Measurements from ENCODE around the gene FXYD3.

FXYD3 gene

DNA sequence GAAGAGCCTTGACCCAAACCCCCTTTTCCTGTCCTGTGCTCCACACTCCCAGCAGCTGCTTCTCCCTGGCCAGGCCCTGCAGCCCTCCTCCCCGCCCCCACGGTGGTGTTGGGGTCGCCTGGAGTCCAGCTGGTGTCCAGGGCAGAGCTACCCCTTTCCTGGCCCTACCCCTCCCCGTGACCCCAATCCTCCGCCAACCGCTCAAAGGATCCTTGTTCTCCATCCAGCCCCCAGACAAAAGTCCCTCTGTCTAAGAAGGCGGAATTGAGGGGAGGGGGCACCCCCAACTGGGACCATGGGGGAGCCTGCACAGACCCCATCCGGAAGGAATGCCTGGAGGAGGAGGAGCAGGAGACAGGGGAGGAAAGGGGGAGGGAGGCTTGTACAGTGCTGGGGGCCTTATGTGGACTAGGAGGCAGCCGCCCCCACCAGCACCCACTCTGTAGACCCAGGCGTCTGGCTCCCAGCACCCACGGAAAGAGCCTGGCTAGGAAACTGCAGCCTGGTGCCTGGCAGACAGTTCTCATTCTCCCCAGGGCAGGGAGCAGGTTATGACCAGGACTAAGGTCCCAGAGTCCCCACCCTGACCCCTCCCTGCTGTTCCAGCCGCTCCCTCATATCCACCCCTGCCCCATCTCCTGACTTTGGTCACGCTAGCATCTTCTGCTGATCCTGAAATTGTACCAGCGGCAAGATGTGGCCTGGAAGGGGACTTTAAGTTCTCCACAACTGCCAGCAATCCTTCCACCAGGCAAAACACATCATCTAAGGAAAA, at the start of gene FXYD3:
Gene FXYD3, plus strand, starts transcription at position 647 of the 775 bp plus-strand sequence. CDS start 3,554 bp downstream, outside the sequence.
- TF ChIP-seq POLR2A (IDR thresholded peaks at IDR 0.05; ENCODE audit: extremely low read depth, insufficient read length): no peak
- TF ChIP-seq MAX (IDR thresholded peaks at IDR 0.05; ENCODE audit: low read depth, low read length): no peak
- TF ChIP-seq MYC (IDR thresholded peaks at IDR 0.05; ENCODE audit: low read depth, low read length): no peak
- no peak for TF ChIP-seq CTCF (IDR thresholded peaks at IDR 0.05; ENCODE audit: low read depth, low read length)
- no peak for DNase-seq (ENCODE audit: low read depth)
- no peak within 1 kb of the TSS for H3K4me3 ChIP-seq (ENCODE audit: low read depth, low read length)

DNA sequence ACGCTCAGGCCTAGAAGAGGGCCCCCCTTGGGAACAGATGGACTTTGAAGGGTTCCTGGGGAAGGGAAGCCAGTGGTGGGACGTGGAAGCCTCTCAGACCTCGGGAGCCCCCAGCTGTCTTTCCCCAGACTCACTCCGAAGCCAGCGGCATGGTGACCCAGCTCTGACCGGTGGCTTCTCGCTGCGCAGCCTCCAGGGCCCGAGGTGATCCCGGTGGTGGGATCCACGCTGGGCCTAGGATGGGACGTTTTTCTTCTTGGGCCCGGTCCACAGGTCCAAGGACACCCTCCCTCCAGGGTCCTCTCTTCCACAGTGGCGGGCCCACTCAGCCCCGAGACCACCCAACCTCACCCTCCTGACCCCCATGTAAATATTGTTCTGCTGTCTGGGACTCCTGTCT, 49.5 kb upstream of the FXYD3 start:
- no peak overlapping the region for H3K4me3 ChIP-seq (ENCODE audit: low read depth, low read length)
- no peak for DNase-seq (ENCODE audit: low read depth)
- no peak for TF ChIP-seq MAX (IDR thresholded peaks at IDR 0.05; ENCODE audit: low read depth, low read length)
- no peak for TF ChIP-seq CTCF (IDR thresholded peaks at IDR 0.05; ENCODE audit: low read depth, low read length)
- TF ChIP-seq POLR2A (IDR thresholded peaks at IDR 0.05; ENCODE audit: extremely low read depth, insufficient read length): no peak
- no peak for TF ChIP-seq MYC (IDR thresholded peaks at IDR 0.05; ENCODE audit: low read depth, low read length)

- DNase-seq (ENCODE audit: low read depth): peak; percentile 81
- H3K4me3 ChIP-seq (ENCODE audit: low read depth, low read length): no peak overlapping the region
- TF ChIP-seq MAX (IDR thresholded peaks at IDR 0.05; ENCODE audit: low read depth, low read length) (peak; percentile 76), CTCF (IDR thresholded peaks at IDR 0.05; ENCODE audit: low read depth, low read length) (peak; percentile 76), MYC (IDR thresholded peaks at IDR 0.05; ENCODE audit: low read depth, low read length) (0 out of 2 replicates have a peak, but pooled peaks have one; percentile 33), POLR2A (IDR thresholded peaks at IDR 0.05; ENCODE audit: extremely low read depth, insufficient read length) (no peak)
Observed at GRCh38 chr19:35066691-35067563, 48.7 kb upstream of the FXYD3 start.

DNA sequence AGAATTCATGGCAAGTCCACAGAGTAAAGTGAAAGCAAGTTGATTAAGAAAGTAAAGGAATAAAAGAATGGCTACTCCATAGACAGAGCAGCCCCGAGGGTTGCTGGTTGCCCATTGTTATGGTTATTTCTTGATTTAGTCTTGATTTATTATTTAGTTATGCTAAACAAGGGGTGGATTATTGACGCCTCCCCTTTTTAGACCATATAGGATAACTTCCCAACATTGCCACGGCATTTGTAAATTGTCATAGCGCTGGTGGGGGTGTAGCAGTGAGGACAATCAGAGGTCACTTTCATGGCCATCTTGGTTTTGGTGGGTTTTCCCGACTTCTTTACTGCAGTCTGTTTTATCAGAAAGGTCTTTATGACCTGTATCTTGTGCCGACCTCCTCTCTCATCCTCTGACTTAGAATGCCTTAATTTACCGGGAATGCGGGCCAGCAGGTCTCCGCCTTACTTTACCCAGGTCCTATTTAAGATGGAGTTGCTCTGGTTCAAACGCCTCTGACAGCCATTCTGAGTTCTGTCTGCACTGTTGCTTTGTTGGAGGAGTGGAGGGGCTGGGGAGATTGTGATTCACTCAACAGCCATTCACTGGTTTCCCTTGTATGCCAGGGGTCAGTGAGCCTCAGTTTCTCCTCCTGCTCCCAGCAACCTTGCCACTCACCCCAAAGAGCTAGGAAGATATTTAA, 46.5 kb upstream of the FXYD3 start:
- no peak for DNase-seq (ENCODE audit: low read depth)
- no peak overlapping the region for H3K4me3 ChIP-seq (ENCODE audit: low read depth, low read length)
- TF ChIP-seq MAX (IDR thresholded peaks at IDR 0.05; ENCODE audit: low read depth, low read length): no peak
- TF ChIP-seq CTCF (IDR thresholded peaks at IDR 0.05; ENCODE audit: low read depth, low read length): no peak
- TF ChIP-seq POLR2A (IDR thresholded peaks at IDR 0.05; ENCODE audit: extremely low read depth, insufficient read length): no peak
- no peak for TF ChIP-seq MYC (IDR thresholded peaks at IDR 0.05; ENCODE audit: low read depth, low read length)

GRCh38 chr19:35069696-35070095, 45.9 kb upstream of the FXYD3 start:
- H3K4me3 ChIP-seq (ENCODE audit: low read depth, low read length): no peak overlapping the region
- DNase-seq (ENCODE audit: low read depth): no peak
- TF ChIP-seq CTCF (IDR thresholded peaks at IDR 0.05; ENCODE audit: low read depth, low read length) (no peak), MYC (IDR thresholded peaks at IDR 0.05; ENCODE audit: low read depth, low read length) (no peak), POLR2A (IDR thresholded peaks at IDR 0.05; ENCODE audit: extremely low read depth, insufficient read length) (no peak), MAX (IDR thresholded peaks at IDR 0.05; ENCODE audit: low read depth, low read length) (no peak)
